ENCODE results near the gene MIA.
"Not testable (repeated sequence)": the region's sequence is repeated elsewhere in the genome, so short reads cannot be mapped to it uniquely, and the experiment has no call there.

MIA gene

DNA sequence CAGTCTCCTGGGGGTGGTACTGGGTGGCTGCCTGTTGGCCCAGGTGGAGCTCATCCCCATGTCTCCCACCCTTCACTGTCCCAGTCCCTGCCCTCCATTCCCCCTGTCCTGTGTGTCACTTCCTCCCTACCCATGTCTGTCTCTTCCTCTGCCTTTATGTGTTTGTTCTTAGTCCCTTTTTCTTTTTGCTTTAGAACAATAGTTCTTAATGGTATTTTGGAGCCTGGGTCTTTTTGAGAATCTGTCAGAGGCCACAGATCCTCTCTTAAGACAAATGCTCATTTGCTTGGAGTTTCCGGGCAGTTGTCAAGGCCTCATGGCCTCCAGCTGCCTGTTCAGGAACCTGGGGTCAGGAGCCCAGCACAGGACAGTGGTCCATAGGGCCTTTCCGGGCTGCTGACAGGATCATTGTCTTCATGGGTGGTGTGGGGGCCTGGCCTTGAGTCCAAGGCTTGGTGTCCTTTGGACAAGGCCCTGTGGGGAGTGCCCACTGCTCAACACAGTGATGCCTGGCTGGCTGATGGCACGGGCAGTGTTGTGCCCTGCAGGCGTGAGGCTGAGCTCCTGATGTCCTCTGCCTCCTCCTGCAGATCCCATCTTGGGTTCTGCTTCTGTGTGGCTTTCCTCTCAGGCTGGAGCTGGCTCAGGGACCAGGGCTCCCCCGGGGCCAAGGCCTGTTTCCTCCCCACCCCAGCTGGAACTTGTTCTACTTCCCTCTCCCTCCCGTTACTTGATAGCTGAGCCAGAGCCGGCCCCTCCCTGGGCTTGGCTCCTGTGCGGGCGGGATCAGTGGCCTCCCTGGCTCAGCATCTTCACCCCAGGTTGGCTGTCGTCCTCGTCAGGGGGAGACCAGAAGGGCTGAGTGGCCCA is 27.2 kb downstream of the MIA start:
- DNase-seq (ENCODE audit: low read depth in 3 of 3): no peak

DNA sequence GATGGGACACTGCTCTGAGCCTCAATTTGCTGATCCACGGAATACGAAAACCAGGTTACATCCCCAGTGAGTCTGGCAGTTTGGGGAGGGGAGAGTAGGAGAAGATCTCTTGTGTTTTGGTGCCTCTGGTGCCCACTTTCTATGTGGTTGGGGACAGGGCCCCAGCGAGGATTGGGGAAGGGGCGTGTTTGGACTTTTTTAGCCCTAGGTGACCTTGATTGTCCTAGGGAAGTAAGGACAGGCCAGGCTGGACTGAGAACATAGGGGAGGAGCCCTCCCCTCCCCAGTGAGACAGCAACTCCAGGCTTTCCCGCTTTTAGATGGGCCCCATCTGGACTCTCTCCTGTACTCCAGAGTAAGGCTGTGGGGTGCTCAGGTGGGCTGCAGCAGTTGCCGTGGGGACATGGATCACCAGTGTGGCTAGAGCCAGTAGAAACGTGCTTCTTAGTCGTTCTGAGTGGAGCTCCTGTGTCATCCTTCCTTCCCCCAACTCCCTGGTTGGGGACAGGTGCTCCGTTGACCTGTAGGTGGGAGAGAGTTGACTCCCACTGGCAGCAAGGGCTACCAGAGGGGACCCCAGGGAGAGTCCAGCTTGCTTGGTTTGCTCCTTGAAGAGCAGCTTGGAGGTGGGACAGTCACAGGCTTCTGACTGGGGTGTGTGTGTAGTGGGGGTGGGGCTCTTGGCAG is 28.0 kb downstream of the MIA start:
- no peak for DNase-seq (ENCODE audit: low read depth in 3 of 3)

DNA sequence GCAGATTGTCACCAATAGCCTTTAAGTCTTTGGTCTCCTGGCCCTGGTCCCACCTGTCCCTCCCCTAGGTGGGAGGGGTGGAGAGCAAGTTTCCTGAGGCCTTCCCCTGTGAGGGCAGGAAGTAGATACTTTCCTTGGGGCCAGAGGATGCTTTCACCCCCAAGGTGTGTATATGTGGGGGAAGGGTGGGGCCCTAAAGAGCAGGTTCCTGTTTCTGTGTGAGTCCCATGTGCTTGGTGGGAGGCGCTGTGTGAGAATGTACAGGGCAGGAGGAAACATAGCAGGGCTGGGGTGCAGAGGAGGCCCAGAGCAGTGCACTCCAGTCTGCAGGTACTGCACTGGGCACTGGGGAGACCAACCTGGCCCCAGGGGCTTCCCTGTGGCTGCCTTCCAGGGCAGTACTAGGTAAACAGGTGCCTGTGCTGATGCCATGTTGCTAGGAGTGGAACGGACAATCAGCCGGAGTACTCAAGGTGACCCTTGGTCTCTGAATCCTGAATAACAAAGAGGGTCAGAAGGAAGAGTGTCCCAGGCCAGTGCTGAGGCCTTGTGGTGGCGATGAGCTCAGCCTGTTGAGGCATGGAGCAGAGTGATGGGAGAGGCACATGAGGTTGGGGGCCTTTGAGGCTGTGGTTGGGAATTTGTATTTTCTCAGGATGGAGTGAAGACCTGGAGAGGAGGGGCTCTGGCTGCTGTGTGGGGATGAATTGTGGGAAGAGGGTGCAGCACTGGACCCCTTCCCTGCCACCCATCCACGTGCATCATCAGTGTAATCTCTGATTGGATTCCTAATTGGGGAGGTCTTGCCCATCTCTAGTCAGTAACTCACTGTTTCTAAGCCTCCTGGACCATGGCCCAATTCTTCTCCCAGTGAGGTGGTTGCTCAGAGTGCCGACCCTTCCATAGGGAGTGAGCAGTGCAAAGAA is 28.8 kb downstream of the MIA start:
- DNase-seq (ENCODE audit: low read depth in 3 of 3): peak in 1 of 3 experiments; percentile 49

DNA sequence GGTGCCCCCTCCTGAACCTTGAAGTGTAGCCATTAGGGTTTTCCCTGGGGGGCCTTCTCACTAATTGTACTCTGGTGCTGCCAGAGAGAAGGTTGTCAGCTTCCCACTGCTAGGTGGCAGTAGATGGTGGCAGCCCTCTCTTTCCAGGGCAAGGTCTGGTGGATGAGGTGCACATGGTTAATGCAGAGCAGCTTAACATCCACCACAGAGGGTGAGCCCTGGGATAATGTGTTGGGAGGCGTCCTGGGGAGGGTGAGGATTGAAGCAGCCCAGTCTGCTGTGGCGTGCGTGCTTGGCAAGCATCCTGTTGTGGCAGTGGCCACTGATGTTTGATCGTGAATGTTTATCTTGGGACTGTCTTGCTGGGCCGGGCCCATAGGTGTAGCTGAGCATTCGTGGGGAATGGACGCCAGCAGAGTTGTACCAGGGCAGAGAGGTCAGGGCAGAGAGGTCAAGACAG is 29.5 kb downstream of the MIA start:
- no peak for DNase-seq (ENCODE audit: low read depth in 3 of 3)

DNA sequence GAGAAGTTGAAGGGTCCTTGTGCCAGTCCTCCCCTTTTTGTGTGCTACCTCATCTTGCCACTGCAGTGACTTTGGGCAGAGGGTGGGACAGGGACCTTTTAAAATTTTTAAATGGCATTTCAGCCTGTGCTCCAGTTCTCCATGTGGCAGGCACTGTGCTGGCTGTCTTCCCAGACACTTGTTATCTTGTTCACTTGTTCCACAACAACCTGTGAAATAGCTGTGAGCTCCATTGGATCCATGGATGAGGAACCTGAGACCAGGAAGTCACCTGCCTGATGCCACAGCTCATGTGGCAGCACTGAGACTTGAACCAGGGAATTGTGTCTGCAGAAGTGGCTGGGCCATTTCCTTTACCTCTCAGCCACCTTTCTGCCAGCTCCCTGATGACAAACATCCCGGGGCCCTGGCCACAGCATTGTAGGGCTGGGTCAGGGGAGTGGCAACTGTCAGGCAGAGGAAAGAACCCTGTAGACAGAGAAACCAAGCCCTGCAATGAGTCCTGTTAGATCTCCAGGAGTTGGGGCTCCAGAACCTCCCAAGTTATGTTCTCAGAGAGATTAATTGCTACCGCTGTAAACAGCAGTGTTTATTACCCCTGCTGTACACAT is 30.0 kb downstream of the MIA start:
- peak in 1 of 3 experiments; percentile 29 for DNase-seq (ENCODE audit: low read depth in 3 of 3)

DNA sequence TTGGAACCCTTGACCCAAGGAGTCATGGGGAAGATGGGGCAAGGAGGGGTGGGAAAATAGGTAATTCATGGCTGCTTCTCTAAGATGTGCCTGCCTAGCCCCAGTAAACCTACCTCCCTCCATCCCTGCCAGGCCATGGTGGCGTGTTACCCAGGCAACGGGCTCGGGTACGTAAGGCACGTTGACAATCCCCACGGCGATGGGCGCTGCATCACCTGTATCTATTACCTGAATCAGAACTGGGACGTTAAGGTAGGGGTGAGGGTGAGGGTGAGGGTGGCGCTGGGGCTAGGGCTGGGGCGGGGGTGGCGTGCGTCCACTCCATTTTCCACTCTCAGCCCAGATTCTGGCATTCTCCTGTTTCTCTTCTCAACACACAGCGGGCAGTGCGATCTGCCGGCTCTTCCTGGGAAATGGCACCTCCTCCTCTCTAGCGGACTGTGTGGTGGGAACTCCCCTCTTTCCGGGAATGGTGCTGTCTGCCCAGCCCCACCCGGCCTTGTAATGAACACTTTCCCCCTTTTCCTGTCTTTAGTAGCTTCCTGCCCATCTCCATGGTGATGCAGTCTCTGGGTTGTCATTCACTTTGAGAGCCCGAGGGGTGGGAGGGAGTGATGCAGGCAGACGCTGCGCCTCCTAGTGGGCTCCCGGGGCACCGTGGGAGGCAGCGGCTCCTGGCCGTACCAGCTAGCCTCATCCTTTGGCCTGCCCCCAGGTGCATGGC is 31.3 kb downstream of the MIA start:
- peak; percentile 62 to 76 (median 62) for DNase-seq (ENCODE audit: low read depth in 3 of 3)

DNA sequence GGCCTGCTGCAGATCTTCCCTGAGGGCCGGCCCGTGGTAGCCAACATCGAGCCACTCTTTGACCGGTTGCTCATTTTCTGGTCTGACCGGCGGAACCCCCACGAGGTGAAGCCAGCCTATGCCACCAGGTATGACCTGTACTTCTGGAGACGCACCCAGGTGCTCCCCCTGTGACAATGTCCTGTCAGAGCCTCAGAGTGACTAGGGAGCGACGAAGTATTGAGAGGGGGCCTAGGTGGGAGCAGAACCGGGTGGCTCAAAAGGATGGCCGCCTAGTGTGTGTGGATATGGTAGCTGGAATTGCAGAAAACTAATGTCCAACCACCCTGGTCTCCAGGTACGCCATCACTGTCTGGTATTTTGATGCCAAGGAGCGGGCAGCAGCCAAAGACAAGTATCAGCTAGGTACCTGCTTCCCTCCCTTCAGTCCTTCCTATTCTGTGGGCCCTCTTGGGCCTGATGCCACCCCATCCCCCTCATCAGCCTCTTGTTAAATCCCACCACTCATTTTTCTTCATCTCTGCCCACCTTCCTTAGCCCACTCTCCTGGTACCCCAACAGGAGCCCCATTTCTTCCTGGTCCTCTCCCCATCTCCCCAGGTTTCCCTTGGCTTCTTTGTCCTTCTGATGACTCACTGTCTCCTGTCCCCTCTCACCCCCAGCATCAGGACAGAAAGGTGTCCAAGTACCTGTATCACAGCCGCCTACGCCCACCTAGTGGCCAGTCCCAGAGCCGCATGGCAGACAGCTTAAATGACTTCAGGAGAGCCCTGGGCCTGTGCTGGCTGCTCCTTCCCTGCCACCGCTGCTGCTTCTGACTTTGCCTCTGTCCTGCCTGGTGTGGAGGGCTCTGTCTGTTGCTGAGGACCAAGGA is 32.1 kb downstream of the MIA start:
- DNase-seq (ENCODE audit: low read depth in 3 of 3): no peak

DNA sequence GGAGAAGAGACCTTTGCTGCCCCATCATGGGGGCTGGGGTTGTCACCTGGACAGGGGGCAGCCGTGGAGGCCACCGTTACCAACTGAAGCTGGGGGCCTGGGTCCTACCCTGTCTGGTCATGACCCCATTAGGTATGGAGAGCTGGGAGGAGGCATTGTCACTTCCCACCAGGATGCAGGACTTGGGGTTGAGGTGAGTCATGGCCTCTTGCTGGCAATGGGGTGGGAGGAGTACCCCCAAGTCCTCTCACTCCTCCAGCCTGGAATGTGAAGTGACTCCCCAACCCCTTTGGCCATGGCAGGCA is 32.7 kb downstream of the MIA start:
- DNase-seq (ENCODE audit: low read depth in 3 of 3): no peak

DNA sequence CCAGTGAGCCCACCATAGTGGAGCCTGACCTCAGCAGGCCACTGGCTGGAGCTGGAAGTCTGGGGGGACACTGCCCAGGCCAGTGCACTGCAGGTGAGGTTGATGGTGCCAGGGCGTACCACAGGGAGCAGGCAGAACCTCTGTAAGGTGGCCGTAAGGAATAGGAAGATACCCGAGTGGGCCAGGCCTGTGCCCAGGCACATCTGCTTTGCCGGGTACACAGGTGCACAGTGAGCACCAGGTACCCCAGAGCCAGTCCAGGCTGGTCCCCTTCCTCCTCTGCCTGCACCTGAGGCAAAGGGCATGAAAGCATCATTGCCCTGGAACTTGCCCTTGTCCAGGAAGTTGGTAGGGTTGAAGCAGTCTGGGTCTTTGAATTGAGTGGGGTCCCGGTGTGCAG is 33.2 kb downstream of the MIA start:
- no peak for DNase-seq (ENCODE audit: low read depth in 3 of 3)

DNA sequence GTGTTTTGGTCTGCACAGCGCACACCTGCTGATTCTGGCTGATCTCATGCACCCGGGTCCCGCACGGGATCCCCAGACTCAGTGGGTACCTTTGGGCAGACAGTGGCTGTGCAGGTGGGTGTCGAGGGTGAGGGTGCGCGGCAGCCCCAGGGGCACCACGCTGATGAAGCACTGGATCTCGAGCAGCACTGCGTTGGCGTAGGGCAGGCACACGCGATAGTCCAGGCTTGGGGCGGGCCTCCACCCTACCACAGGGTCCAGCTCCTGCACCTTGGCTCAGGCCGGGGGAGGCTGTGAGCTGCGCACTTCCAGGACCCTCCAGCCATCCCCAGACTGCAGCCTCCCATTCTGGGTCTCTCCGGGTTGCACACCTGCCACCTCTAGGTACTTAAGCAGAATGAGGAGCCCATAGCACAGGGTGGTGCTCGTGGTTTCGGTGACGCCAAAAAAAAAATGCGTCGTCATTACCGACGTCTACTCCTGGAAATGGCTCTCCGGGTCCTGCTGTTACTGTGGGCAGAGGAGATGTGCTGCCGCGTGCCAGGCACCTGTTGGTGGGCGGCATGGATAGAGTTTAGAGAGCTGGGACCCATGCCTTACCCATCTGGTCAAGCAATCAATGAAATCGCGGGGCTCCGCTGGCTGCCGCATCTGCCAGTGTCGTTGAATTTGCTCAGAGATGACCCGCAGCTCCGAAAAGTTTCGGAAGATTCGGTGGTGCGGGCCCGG is 34.2 kb downstream of the MIA start:
- no peak for DNase-seq (ENCODE audit: low read depth in 3 of 3)

DNA sequence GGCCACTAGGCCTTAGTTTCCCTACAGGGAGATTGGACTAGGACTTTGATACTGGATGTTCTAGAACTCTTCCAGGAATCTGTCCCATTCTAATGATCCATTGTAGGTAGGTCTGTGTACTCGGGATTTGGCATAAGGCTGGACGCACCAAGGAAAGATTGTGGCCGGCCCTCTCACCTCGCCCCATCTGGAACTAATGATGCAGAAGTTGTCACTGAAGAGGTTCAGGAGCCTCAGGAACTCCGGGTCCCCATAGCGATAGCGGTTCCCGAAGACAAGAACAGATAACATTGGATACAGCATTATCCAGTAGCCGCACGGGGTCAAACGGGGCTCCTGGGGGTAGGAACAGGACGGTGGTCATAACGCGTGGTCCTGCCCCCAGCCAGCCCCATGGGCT is 34.8 kb downstream of the MIA start:
- no peak for DNase-seq (ENCODE audit: low read depth in 3 of 3)

DNA sequence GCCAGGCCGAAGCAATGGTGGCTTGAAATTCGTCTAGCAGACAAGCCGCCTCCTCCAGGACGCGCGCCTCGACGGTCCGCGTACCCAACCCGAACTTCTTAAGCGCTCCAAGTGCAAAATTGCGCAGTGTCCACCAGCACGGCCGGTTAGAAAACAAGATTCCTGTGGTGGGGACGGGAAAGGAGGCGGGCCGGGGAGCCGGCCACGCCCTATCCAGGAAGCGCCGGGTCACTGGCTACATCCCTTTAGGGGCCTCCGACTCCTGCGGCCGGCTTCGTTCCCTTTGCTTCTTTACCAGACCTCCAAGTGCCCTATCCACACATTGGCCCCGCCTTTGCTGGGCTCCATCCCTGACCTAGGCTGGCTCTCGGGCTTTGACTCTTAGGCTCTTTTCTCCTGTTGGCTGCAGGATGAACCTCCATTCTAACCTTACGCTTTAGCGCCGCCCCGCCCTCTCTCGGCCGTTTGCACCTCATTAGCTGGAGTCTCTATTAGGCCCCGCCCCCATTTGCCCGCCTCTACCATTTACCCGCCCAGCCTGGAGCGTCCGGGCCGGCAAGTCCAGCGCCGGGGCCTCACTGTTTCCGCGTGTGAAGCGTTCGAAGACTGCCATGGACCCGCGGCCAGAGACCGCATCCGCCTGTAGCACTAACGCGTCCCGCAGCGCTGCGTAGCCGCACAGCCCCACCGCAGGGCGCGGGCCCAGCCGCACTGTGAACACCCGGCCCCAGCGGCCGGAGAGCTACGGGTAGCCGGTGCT is 35.5 kb downstream of the MIA start:
- peak in 1 of 3 experiments; percentile 48 for DNase-seq (ENCODE audit: low read depth in 3 of 3)

DNA sequence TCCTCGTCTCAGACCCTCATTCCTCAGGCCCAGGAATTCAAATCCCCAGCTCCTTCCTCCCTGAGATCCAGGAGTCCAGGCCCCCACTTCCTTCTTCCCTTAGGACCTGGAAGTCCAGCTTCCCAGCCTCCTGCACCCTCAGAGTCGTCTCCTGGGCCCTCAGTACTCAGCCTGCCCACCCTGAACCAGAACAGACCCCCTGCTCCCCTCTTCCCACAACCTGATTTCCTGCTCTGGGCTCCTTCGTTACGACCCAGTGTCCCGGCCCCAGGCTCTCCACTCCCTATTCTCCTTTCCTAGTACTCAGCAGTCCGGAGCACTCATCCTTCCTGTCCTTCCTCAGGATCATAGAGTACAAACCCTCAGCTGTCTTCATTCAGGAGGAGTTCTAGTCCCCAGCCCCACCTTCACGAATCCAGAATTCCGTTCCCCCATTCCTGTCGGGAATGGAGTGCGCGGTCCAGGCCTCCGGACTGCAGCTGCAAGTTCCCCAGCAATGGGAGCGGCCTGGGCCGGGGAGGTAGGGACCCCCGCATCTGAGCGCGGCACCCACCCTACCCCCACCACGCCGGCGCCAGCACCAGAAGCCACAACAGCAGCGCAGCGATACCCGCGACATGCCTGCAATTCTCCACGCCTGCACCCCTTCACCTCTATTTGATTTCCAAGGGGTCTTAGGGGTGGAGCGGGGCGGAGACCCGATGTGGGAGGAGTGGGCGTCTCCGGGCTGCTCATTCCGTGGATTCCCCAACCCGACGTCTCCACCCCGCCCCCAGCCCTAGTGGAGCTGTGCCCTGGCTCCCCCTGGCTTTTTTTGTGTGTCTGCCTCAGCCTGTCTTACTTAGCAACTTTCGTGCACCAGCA is 36.4 kb downstream of the MIA start:
- DNase-seq (ENCODE audit: low read depth in 3 of 3): no peak

DNA sequence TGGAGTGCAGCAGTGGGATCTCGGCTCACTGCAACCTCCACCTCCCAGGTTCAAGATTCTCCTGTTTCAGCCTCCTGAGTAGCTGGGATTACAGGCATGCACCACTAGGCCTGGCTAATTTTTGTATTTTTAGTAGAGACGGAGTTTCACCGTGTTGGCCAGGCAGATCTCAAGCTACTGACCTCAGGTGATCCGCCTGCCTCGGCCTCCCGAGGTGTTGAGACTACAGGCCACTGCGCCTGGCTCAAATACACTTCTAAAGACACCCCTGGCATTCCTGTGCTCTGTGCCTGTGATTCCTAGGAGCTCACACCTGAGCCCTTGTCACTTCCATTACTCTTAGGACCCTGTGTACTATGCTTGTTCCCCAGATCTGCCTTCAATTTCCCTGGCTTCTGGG is 37.2 kb downstream of the MIA start:
- not testable (repeated sequence) for DNase-seq (ENCODE audit: low read depth in 3 of 3)

DNA sequence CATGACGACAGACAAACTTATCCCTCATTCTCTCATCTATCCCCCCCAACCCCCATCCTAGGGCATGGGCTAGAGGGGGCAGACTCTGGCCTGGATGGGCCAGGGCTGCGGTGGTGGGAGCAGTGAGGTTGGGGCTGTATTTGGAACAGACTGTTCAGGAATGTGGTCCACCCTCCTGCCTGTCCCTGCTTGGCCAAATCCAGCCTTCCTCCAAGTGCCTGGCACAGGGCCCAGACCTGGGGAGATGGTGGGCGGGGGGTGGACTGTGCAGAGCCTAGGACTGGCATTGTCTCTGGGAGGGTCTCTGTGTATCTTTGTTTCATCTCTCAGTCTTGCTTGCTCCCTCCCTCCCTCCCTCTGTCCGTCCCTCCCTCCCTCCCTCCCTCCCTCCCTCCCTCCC is 37.9 kb downstream of the MIA start:
- DNase-seq (ENCODE audit: low read depth in 3 of 3): no peak

DNA sequence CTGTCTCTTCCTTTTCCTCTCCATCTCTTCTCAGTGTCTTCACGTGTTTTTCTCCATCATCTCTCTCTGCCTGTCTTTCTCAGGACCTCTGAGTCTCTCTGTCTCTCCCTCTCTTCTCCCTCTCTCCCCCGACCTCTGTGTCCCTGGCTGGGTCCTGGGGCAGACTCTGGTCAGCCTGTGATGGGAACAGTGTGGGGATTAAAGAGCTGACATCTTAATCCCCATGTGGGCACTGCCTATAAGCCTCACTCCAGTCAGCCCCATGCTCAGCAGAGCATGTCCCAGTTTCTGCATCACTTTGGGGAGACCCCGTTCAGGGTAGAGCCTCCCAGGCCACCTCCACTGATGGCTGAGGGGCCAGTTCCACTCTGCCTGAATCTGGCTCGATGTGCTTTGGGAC is 39.9 kb downstream of the MIA start:
- DNase-seq (ENCODE audit: low read depth in 3 of 3): no peak

DNA sequence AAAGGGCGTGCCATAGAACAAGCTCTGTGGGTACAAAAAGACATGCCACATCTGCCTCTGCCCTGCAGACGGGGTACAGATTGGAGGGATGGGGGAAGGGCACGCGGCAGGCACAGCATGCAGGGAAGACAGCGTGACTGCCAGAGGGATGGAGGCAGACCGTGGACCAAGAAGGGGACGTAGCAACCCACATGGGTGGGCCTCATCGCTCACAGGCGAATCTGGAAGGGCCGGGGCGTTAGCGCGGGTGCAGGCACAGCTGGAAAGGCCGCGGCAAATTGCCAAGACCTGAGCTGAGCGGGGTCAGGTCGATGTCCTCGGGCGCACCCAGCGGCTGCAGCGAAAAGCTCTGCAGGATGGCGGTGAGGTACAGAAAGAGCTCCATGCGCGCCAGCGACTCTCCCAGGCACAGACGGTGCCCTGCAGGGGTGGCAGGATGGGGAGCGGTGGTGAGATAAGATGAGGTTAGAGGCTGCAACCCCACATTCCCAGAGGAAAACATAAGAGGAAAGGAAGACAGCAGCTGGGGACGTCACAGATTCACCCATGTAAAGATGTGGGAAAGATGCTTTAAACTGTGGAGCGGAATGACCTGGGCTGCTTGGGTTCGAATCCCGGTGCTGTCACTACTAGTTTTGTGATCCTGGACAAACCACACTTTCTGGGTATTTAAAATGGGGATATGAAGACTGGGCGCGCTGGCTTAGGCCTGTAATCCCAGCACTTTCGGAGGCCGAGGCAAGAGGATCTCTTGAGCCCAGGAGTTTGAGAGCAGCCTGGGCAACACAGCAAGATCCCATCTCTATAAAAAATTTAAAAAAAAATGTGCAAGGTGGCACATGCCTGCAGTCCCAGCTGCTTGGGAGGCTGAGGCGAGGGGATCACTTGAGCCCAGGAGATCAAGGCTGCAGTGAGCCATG is 43.4 kb downstream of the MIA start:
- DNase-seq (ENCODE audit: low read depth in 3 of 3): peak; percentile 49 to 74 (median 61)
